GM19240 (cell line): ENCODE measurements around the gene TOE1.
"Not testable (repeated sequence)": the region's sequence is repeated elsewhere in the genome, so short reads cannot be mapped to it uniquely, and the experiment has no call there.

Source experiments
- DNase-seq: peaks from one replicate; pipeline ENCODE4 v3.0.0; 2011; ENCODE audit warnings: low spot score; ENCODE audit not compliant: insufficient read length

The TOE1 gene

DNA sequence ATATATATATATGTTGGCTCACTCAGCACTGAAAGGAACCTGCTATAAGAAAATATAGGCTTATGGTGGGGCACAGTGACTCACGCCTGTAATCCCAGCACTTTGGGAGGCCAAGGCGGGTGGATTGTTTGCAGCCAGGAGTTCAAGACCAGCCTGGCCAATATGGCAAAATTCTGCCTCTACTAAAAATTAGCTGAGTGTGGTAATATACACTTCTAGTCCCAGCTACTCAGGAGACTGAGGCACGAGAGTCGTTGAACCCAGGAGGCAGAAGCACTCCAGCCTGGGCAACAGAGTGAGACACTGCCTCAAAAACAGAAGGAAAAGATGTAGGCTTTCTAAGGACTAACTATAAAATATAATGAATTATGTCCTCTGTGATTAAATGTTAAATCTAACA, 14.9 kb downstream of the TOE1 start:
- DNase-seq: no peak

DNA sequence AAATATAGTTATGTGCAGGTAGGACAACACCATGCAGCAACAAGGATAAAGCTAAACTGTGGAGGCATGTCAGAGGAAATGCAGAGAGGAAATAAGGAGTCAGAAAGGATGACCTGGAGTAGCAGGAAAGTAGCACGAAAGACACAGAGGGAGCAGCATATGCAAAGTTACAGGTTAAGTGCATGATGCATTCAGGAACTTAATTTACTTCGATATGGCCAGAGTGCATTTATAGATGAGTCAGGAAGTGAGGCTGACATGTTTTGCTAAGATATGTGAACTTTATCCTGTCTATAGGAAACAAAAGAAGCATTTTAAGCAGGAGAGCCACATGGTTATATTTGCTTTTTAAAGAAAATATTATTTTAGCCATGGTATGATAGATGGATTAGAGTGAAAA, 15.7 kb downstream of the TOE1 start:
- DNase-seq: no peak

GRCh38 chr1:45356186-45356585, 16.2 kb downstream of the TOE1 start:
- DNase-seq: no peak

DNA sequence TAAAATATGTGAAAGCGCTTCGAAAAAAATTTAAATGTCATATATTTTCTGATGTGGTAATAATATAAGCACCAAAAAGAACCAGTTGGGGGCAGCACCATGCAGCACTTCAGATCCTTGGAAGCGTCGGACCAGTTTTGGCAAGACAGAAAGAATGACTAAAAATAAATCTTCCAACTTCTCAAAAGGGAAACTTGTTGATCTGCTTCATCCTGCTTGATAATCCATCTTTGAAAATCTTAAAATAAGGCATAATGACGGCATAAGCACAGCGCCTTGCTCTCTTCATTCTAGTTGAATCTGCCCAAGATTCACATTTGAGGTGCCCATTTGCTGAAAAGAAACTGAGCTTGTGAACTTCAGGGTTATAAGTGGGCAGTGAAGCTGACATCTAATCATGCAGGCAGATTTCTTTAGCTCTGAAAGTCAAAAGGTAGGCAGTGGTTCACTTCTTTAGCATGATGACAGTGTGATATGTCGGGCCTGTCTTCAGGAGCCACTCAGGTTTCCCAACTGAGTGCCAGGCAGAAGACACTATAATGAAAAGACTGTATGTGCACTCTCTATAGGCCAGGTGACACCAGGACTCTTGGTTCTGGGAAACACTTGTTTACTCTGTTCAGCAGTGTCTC, 20.0 kb downstream of the TOE1 start:
- DNase-seq: no peak

DNA sequence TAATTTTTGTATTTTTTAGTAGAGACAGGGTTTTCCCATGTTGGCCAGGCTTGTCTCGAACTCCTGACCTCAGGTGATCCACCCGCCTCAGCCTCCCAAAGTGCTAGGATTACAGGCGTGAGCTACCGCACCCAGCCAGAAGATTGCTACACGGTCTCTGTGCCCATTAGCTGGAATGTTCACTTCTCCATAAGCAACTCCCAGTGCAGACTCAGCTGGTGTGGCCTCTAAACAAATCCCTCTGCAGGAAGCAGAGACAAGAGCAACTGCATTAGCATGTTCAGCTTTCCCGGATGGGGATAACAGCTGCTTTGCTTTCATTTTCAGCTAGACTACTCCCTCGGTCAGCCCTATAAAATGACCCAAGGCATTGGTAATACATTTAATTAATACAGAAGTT, 21.0 kb downstream of the TOE1 start:
- DNase-seq: not testable (repeated sequence)

GRCh38 chr1:45364294-45364693, 24.3 kb downstream of the TOE1 start:
- no peak for DNase-seq

GRCh38 chr1:45365051-45365450, 25.1 kb downstream of the TOE1 start:
- DNase-seq: no peak

DNA sequence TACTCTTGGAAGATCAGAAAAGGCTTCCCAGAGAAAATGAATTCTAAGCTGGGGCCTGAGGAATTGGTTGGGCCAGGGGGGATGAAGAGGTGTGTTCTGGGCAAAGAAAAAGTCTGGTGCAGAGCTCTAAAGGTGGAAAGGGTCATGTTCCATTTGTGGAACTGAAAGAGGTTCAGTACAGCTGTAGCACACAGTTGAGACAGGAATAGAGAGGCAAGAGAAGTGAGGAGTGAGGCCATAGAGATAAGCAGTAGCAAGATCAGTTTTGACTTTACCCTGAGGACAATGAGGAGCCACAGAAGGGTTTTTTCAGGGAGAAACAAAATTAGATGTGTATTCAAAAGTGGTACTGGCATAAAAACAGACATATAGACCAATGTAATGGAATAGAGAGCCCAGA, 30.6 kb downstream of the TOE1 start:
- no peak for DNase-seq

- no peak for DNase-seq
Observed at GRCh38 chr1:45373573-45373972, 33.6 kb downstream of the TOE1 start.

- no peak for DNase-seq
Observed at GRCh38 chr1:45375104-45376090, 35.4 kb downstream of the TOE1 start.

GRCh38 chr1:45378184-45378583, 38.2 kb downstream of the TOE1 start:
- DNase-seq: no peak

DNA sequence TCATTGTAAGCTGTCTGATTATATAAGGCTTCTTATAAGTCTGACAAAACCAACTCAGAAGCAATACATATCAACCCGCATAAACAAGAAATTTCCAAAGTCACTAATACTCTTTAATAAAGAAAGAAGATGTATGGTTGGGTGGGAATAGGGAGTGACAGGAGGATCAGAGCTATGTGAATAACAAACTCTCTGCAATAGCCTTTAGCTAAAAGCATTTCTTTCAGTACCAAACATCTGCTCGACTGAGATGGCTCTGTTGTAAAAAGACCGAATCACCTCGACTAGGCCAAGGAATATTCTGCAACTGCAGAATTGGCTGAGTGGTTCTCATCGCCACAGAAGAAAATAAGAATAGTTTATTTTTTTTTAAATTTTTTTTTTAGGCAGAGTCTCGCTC, 39.6 kb downstream of the TOE1 start:
- no peak for DNase-seq

- DNase-seq: no peak
Observed at GRCh38 chr1:45380125-45380524, 40.2 kb downstream of the TOE1 start.

DNA sequence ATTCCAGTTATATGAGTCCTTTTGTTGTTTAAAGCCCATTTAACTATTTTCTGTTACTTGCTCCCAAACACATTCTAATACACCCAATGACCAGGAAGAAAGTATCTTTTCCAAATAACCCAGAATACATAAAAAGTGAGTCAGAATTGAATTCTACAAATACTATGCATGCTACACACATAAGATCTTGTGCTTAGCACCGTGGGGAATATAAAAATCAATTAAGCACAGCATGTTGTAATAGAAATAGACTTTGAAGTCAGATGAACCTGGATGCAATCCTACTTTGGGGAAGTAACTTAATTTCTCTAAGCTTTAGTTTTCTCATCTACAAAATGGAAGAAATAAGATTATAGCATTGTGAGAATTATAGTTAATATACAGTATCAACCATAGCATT, 40.8 kb downstream of the TOE1 start:
- DNase-seq: no peak

DNA sequence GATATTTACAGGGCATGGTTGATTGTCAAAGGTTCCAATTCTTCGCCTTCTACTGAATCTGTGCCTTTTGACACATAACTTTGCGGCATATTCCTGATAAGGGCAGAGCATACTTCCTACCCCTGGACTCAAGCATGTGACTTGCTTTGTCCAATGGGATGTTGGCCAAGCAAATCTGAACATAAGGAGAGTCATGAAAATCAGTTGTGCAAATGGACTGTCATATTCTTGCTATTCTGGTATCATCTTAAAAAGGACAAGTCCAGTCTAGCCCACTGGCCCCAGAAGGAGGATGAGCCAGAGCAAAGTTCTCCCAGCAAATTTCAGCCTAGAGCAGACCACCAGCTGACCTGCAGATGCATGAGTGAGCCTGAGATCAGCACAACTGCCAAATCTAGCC, 41.3 kb downstream of the TOE1 start:
- no peak for DNase-seq

DNA sequence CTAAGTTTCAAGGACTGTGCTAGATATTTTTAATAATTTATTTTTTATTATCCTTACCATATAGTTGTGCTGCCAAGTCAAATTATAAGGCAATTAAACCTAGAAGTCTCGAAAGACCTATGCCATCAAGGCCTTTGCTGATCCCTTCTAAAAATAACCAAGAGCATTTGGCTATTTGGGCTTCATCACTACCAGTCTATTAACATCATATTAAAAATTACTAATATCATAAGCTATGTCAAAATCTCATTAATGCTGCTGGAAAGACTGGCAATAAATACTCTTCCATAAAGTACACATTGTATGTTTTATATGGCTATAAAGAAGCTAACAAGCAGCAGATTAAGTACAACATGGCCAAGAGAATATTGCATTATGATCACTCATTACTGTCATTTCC, 43.2 kb downstream of the TOE1 start:
- no peak for DNase-seq

GRCh38 chr1:45384213-45384612, 44.2 kb downstream of the TOE1 start:
- not testable (repeated sequence) for DNase-seq

- DNase-seq: no peak
Observed at GRCh38 chr1:45385302-45385701, 45.3 kb downstream of the TOE1 start.

GRCh38 chr1:45386219-45386618, 46.2 kb downstream of the TOE1 start:
- DNase-seq: no peak
